Body of pancreas (tissue), 4 donors: ENCODE results near the gene MPP3.

Source experiments
- POLR2A ChIP-seq, 3 donors: fragments of 450-650 bp; IDR thresholded peaks; one replicate each; pipeline ENCODE4 v1.6.1; 2016; ENCODE audit warnings: antibody characterized with exemption in 3 of 3, mild to moderate bottlenecking in 2 of 3
- TF ChIP-seq, protein P1 (sequence below), 7 experiments: fragments of 450-650 bp in 4 of 7; fragments of 200-600 bp in 3 of 7; sonication (generic) in 3 of 7; IDR thresholded peaks; one replicate each; pipeline ENCODE4 v1.5.1; 2016 to 2019; ENCODE audit warnings: antibody characterized with exemption in 7 of 7

DNA sequence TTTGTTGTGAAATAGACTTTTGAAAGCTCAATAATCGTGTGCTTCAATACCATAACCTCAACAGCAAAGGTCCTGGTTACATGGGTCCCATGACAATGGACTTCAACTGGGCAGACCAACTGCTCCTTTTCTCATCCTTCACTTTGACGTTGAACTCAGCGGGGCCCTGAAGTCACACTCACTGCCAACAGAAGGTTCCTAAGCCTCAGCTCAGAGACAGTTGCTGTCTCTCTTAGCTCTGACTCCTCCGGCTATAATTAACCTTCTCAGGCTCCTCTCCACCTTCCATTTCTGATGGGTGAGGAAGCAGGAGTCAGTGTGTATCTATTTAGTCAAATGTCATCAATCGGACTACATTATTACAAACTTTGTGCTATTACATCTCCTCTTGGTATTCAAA is 23.8 kb downstream of the MPP3 start:
- TF ChIP-seq, protein P1, sequence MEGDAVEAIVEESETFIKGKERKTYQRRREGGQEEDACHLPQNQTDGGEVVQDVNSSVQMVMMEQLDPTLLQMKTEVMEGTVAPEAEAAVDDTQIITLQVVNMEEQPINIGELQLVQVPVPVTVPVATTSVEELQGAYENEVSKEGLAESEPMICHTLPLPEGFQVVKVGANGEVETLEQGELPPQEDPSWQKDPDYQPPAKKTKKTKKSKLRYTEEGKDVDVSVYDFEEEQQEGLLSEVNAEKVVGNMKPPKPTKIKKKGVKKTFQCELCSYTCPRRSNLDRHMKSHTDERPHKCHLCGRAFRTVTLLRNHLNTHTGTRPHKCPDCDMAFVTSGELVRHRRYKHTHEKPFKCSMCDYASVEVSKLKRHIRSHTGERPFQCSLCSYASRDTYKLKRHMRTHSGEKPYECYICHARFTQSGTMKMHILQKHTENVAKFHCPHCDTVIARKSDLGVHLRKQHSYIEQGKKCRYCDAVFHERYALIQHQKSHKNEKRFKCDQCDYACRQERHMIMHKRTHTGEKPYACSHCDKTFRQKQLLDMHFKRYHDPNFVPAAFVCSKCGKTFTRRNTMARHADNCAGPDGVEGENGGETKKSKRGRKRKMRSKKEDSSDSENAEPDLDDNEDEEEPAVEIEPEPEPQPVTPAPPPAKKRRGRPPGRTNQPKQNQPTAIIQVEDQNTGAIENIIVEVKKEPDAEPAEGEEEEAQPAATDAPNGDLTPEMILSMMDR (IDR thresholded peaks at IDR 0.05): no peak
- TF ChIP-seq POLR2A (IDR thresholded peaks at IDR 0.05): no peak
